K562 (cell line): ENCODE measurements around the gene C9orf50. TPM values are rescaled to one million over a fixed set of nuclear protein-coding genes. Genes with fewer than 3 reads are reported as not detected.

ENCODE experiments used
- ATAC-seq: fragments of 200-7000 bp; cut with Tn5 transposase; 3 replicates; pipeline ENCODE4 v1.9.1; 2020; ENCODE audit warnings: moderate library complexity
- BruUV-seq: library from RNA; stranded (reverse); fragments of 400-500 nt; replicated peaks from 2 replicates; lab custom pipeline; 2021; lab: Mats Ljungman, UMichigan
- CTCF ChIA-PET: fragments of 300-600 bp; formaldehyde crosslinking; extraction: SDS; loops from one replicate; lab custom pipeline; 2021; ENCODE audit warnings: low intra/inter-chr PET ratio; lab: Yijun Ruan, JAX
- POLR2A ChIA-PET: fragments of 300-600, 350-650 bp; sonication (Branson Sonifier 250); formaldehyde crosslinking; extraction: SDS; loops from one replicate; lab custom pipeline; 2021; ENCODE audit warnings: antibody characterized with exemption, inconsistent platforms; lab: Yijun Ruan, JAX
- DNase-seq, 4 experiments: peaks; one replicate each; pipeline versions ENCODE4 v3.0.0 to v3.0.0-alpha.2; 2011 to 2018; ENCODE audit warnings: low spot score in 3 of 4, mixed read lengths in 3 of 4; ENCODE audit errors: extremely low read depth in 1 of 4
- FAIRE-seq: peaks from 2 replicates; lab custom pipeline; 2011; peaks lifted over from hg19 to GRCh38; lab: Jason Lieb, UNC
- H2AFZ ChIP-seq: 2 replicates; pipeline ENCODE4 v1.6.0; 2011; ENCODE audit warnings: low read depth, low read length, control low read depth, inconsistent platforms
- H3K27ac ChIP-seq: fragments of 200-600 bp; 3 replicates; pipeline ENCODE4 v1.8.0; 2011; ENCODE audit warnings: low read depth, mild to moderate bottlenecking, control low read depth, inconsistent platforms, low read length, moderate library complexity, mixed read lengths; ENCODE audit errors: extremely low read depth
- H3K27me3 ChIP-seq, 2 experiments: fragments of 300-600 bp in 1 of 2; 2 replicates in 1 of 2; 3 replicates in 1 of 2; pipeline versions ENCODE4 v1.6.0 to v1.8.0; 2011; ENCODE audit warnings: inconsistent platforms in 2 of 2, low read length in 2 of 2, mild to moderate bottlenecking in 1 of 2, mixed read lengths in 1 of 2, moderate library complexity in 1 of 2; ENCODE audit not compliant: control insufficient read depth in 2 of 2, insufficient read depth in 2 of 2
- H3K36me3 ChIP-seq: fragments of 300-600 bp; 3 replicates; pipeline ENCODE4 v1.8.0; 2011; ENCODE audit warnings: mild to moderate bottlenecking, low read length, inconsistent platforms; ENCODE audit not compliant: control insufficient read depth, insufficient read depth
- H3K4me1 ChIP-seq, 2 experiments: fragments of 200-600 bp in 1 of 2; replicated peaks in 1 of 2; 2 replicates in 1 of 2; 3 replicates in 1 of 2; pipeline versions ENCODE4 v1.5.1 to v1.8.0; 2011; ENCODE audit warnings: inconsistent platforms in 2 of 2, low read length in 2 of 2, mild to moderate bottlenecking in 1 of 2, mixed read lengths in 1 of 2, moderate library complexity in 1 of 2; ENCODE audit not compliant: control insufficient read depth in 2 of 2, insufficient read depth in 2 of 2
- H3K4me2 ChIP-seq: 2 replicates; pipeline ENCODE4 v1.6.1; 2011; ENCODE audit warnings: low read length, control low read depth, inconsistent platforms, mixed read lengths; ENCODE audit not compliant: insufficient read depth
- H3K4me3 ChIP-seq: fragments of 200-600 bp; sonication (generic), shearing (Covaris generic); 2 replicates; pipeline ENCODE4 v1.5.1; 2016; ENCODE audit warnings: control low read depth, inconsistent platforms
- H3K79me2 ChIP-seq: fragments of 200-600 bp; 3 replicates; pipeline ENCODE4 v1.8.0; 2011; ENCODE audit warnings: low read length, inconsistent platforms; ENCODE audit not compliant: control insufficient read depth, insufficient read depth
- H3K9ac ChIP-seq, 2 experiments: 2 replicates each; pipeline versions ENCODE4 v1.6.0 to v1.6.1; 2011; ENCODE audit warnings: low read depth in 2 of 2, low read length in 2 of 2, control low read depth in 1 of 2, inconsistent platforms in 1 of 2, mild to moderate bottlenecking in 1 of 2, mixed read lengths in 1 of 2; ENCODE audit not compliant: insufficient read depth in 1 of 2
- H3K9me1 ChIP-seq: one replicate; pipeline ENCODE4 v1.6.0; 2011; ENCODE audit warnings: inconsistent platforms, mild to moderate bottlenecking, low read length, moderate library complexity; ENCODE audit not compliant: control insufficient read depth, insufficient read depth
- H3K9me3 ChIP-seq: replicated peaks from 2 replicates; pipeline ENCODE4 v1.5.1; 2011; ENCODE audit warnings: low read depth, low read length, inconsistent platforms; ENCODE audit not compliant: control insufficient read depth, insufficient read depth
- H4K20me1 ChIP-seq: replicated peaks from 2 replicates; pipeline ENCODE4 v1.6.1; 2011; ENCODE audit warnings: low read length, inconsistent platforms, mixed read lengths; ENCODE audit not compliant: control insufficient read depth, insufficient read depth
- ARID1B ChIP-seq: fragments of 450-650 bp; IDR thresholded peaks from 2 replicates; pipeline ENCODE4 v1.6.1; 2016; ENCODE audit warnings: antibody characterized with exemption, mild to moderate bottlenecking, inconsistent platforms
- CXXC5 ChIP-seq: fragments of 250-450 bp; sonication (Bioruptor Pico); IDR thresholded peaks from 2 replicates; pipeline ENCODE4 v1.8.0; 2022; ENCODE audit warnings: inconsistent platforms, mild to moderate bottlenecking, moderate library complexity
- KLF13 ChIP-seq: fragments of 450-650 bp; IDR thresholded peaks from 2 replicates; pipeline ENCODE4 v1.6.1; 2016; ENCODE audit warnings: missing genetic modification characterization, low read depth, mild to moderate bottlenecking, missing compliant biosample characterization, moderate library complexity, borderline replicate concordance
- MAFF ChIP-seq: IDR thresholded peaks from 2 replicates; pipeline ENCODE4 v1.6.1; 2012; ENCODE audit warnings: low read length, improper control_type of control experiment
- SMAD2 ChIP-seq: fragments of 150-350 bp; IDR thresholded peaks from 2 replicates; pipeline ENCODE4 v1.6.1; 2014; ENCODE audit warnings: low read depth, mild to moderate bottlenecking, low read length
- ZBTB26 ChIP-seq: fragments of 450-650 bp; formaldehyde crosslinking; IDR thresholded peaks from 2 replicates; pipeline ENCODE4 v1.4.0; 2022; ENCODE audit warnings: missing genetic modification characterization
- ZNF175 ChIP-seq: fragments of 200-800 bp; sonication (Bioruptor generic); IDR thresholded peaks from 2 replicates; pipeline ENCODE4 v1.6.1; 2016; ENCODE audit warnings: low read depth, mild to moderate bottlenecking, missing genetic modification characterization, missing compliant biosample characterization
- WGBS: fragments of 100-300 bp; shearing (Covaris generic); methylation state at CpG from one replicate; pipeline ENCODE4 v1.1.6; 2016; ENCODE audit warnings: low coverage, mixed read lengths; ENCODE audit not compliant: insufficient coverage; ENCODE audit errors: missing lambda C conversion rate; 5-methylcytosine and 5-hydroxymethylcytosine counted together
- in situ Hi-C: fragments of 300-500 bp; cut with MboI; formaldehyde crosslinking; loops from 4 replicates; pipeline ENCODE4 v1.15.0; 2018; ENCODE audit warnings: inconsistent platforms, mixed read lengths
- intact Hi-C: fragments of 100-400 bp; cut with micrococcal nuclease; formaldehyde crosslinking; loops from 2 replicates; pipeline ENCODE4 v1.14.2; 2022
- polyA plus RNA-seq, 8 experiments: library from polyadenylated mRNA; depleted of rRNA in 4 of 8; stranded (reverse) in 5 of 8; unstranded in 3 of 8; fragments of >200 nt; fragmentation: Nextera tagmentation in 2 of 8; fragmentation: Illumina TruSeq in 1 of 8; extraction: Ambion mirVana in 2 of 8; extraction: Trizol in 1 of 8; gene quantifications; 2 replicates each; pipeline versions ENCODE4 v1.2.1 to v1.2.3, GENCODE V29; 2011 to 2014; ENCODE audit warnings: inconsistent platforms in 1 of 8, missing spikeins in 1 of 8
- total RNA-seq, 7 experiments: library from RNA; depleted of rRNA in 6 of 7; stranded (reverse); fragments of >200 nt in 6 of 7; fragmentation: Illumina TruSeq in 2 of 7; extraction: Trizol in 2 of 7; gene quantifications; 2 replicates each; pipeline versions ENCODE4 v1.2.1 to v1.2.3, GENCODE V29; 2011 to 2021; ENCODE audit warnings: low replicate concordance in 1 of 7
- TF ChIP-seq, protein P1 (sequence below): fragments of 450-650 bp; formaldehyde crosslinking; conservative IDR thresholded peaks from 2 replicates; pipeline ENCODE4 v1.4.0; 2022; ENCODE audit warnings: mild to moderate bottlenecking, missing genetic modification characterization

C9orf50 gene
- total and polyA plus RNA-seq, 9 of the 15 experiments (the other 6 are each of a cell fraction or from before 2014, with no cell fraction given), result not detected

- Histone ChIP-seq H3K4me2 (no peak overlapping the region), H3K27me3 (no peaks in the 10 kb centered on the region), H2AFZ (no peak overlapping the region), H3K4me3 (no peak overlapping the region), H3K79me2 (no peaks in the 10 kb centered on the region), H3K4me1 (peaks cover 13 to 56% of the 10 kb centered on the region in 2 experiments; a peak in 4 of 5 replicates), H3K9me1 (no peaks in the 10 kb centered on the region), H3K9me3 (no peaks in the 10 kb centered on the region), H4K20me1 (no peaks in the 10 kb centered on the region), H3K9ac (no peak overlapping the region), H3K36me3 (no peaks in the 10 kb centered on the region), H3K27ac (no peak overlapping the region)
- no peak for ATAC-seq
- no peak for TF ChIP-seq ZNF175 (CRISPR knock-in tag)
- no peak for TF ChIP-seq ZBTB26 (CRISPR knock-in tag)
- no peak for TF ChIP-seq ARID1B
- TF ChIP-seq MAFF, result no peak
- TF ChIP-seq KLF13 (tag), result no peak
- no peak for TF ChIP-seq CXXC5 (CRISPR knock-in tag)
- TF ChIP-seq SMAD2, result no peak
- TF ChIP-seq, protein P1, sequence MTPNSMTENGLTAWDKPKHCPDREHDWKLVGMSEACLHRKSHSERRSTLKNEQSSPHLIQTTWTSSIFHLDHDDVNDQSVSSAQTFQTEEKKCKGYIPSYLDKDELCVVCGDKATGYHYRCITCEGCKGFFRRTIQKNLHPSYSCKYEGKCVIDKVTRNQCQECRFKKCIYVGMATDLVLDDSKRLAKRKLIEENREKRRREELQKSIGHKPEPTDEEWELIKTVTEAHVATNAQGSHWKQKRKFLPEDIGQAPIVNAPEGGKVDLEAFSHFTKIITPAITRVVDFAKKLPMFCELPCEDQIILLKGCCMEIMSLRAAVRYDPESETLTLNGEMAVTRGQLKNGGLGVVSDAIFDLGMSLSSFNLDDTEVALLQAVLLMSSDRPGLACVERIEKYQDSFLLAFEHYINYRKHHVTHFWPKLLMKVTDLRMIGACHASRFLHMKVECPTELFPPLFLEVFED, result no peak
- no TSS peak for BruUV-seq
- WGBS, result 41% methylated on average over 7 of the region's 8 CpGs
- intact Hi-C loops (loop anchor here (5.0 to 10.0 kb wide), 2 partner anchors 50 to 117 kb away; no protein-coding TSS in a partner anchor), in situ Hi-C loops (loop anchor here (5.0 to 25.0 kb wide), 3 partner anchors 42 to 267 kb away; no protein-coding TSS in a partner anchor)
- FAIRE-seq, result no peak
- ChIA-PET CTCF (no interaction called here), POLR2A (interaction anchor here (0.7 to 0.8 kb wide), 3 partner anchors 11 to 328 kb away, joined by 3 to 5 read pairs (median 3); no protein-coding TSS in a partner anchor)
- DNase-seq, result no peak
Observed at GRCh38 chr9:129604766-129605163, 16.1 kb downstream of the C9orf50 start.
